Parathyroid adenoma (tissue), 2 donors: ENCODE data around the gene APBA2.

ENCODE experiments used
- H2AFZ ChIP-seq: fragments of 300-600 bp; sonication (generic); one replicate; pipeline ENCODE4 v1.7.0; 2017; ENCODE audit warnings: antibody characterized with exemption, mild to moderate bottlenecking
- H3K27ac ChIP-seq: fragments of 300-600 bp; sonication (generic); one replicate; pipeline ENCODE4 v1.7.0; 2017
- H3K27me3 ChIP-seq: fragments of 300-600 bp; sonication (generic); one replicate; pipeline ENCODE4 v1.7.0; 2017; ENCODE audit warnings: low read length; ENCODE audit not compliant: control insufficient read depth, insufficient read depth
- H3K36me3 ChIP-seq: fragments of 300-600 bp; sonication (generic); one replicate; pipeline ENCODE4 v1.7.0; 2017; ENCODE audit warnings: low read length; ENCODE audit not compliant: control insufficient read depth, insufficient read depth
- H3K4me1 ChIP-seq: fragments of 300-600 bp; sonication (generic); one replicate; pipeline ENCODE4 v1.7.0; 2017; ENCODE audit warnings: control low read depth
- H3K4me2 ChIP-seq: fragments of 300-600 bp; sonication (generic); one replicate; pipeline ENCODE4 v1.7.0; 2017; ENCODE audit warnings: low read length
- H3K4me3 ChIP-seq: fragments of 300-600 bp; sonication (generic); one replicate; pipeline ENCODE4 v1.7.0; 2017; ENCODE audit warnings: low read depth, low read length
- H3K79me2 ChIP-seq: fragments of 300-600 bp; sonication (generic); one replicate; pipeline ENCODE4 v1.7.0; 2017; ENCODE audit warnings: control low read depth
- H3K9ac ChIP-seq: fragments of 300-600 bp; sonication (generic); one replicate; pipeline ENCODE4 v1.7.0; 2017; ENCODE audit warnings: mild to moderate bottlenecking
- H3K9me3 ChIP-seq: fragments of 300-600 bp; sonication (generic); one replicate; pipeline ENCODE4 v1.7.0; 2017; ENCODE audit warnings: low read length; ENCODE audit not compliant: control insufficient read depth
- CTCF ChIP-seq: fragments of 300-600 bp; sonication (generic); IDR thresholded peaks from one replicate; pipeline ENCODE4 v1.7.0; 2017; ENCODE audit warnings: antibody characterized with exemption, mild to moderate bottlenecking
- donor health status: primary hyperparathyroidism.

APBA2 gene

GRCh38 chr15:29046281-29046810 lies 160.6 kb downstream of the APBA2 start:
- H3K9me3 ChIP-seq = no peaks in the 10 kb centered on the region
- H3K79me2 ChIP-seq = no peaks in the 10 kb centered on the region
- H3K9ac ChIP-seq = no peak overlapping the region
- H3K4me1 ChIP-seq = no peaks in the 10 kb centered on the region
- no peaks in the 10 kb centered on the region for H3K36me3 ChIP-seq
- no peak overlapping the region for H3K4me3 ChIP-seq
- no peaks in the 10 kb centered on the region for H3K27me3 ChIP-seq
- no peak overlapping the region for H2AFZ ChIP-seq
- no peak for TF ChIP-seq CTCF
- no peak overlapping the region for H3K27ac ChIP-seq
- no peak overlapping the region for H3K4me2 ChIP-seq

- Histone ChIP-seq H3K9ac (no peak overlapping the region), H3K4me2 (no peak overlapping the region), H3K36me3 (no peaks in the 10 kb centered on the region), H3K9me3 (no peaks in the 10 kb centered on the region), H3K4me3 (no peak overlapping the region), H2AFZ (no peak overlapping the region), H3K79me2 (no peaks in the 10 kb centered on the region), H3K27me3 (no peaks in the 10 kb centered on the region), H3K4me1 (no peaks in the 10 kb centered on the region), H3K27ac (no peak overlapping the region)
- TF ChIP-seq CTCF = no peak
Observed at GRCh38 chr15:29046977-29047376, 161.2 kb downstream of the APBA2 start.

- no peaks in the 10 kb centered on the region for H3K9me3 ChIP-seq
- no peak overlapping the region for H3K27ac ChIP-seq
- no peak overlapping the region for H3K4me2 ChIP-seq
- no peaks in the 10 kb centered on the region for H3K36me3 ChIP-seq
- no peaks in the 10 kb centered on the region for H3K4me1 ChIP-seq
- no peak overlapping the region for H2AFZ ChIP-seq
- H3K27me3 ChIP-seq = no peaks in the 10 kb centered on the region
- no peak for TF ChIP-seq CTCF
- H3K79me2 ChIP-seq = no peaks in the 10 kb centered on the region
- H3K9ac ChIP-seq = no peak overlapping the region
- H3K4me3 ChIP-seq = no peak overlapping the region
Observed at GRCh38 chr15:29048011-29048410, 162.2 kb downstream of the APBA2 start.

- H3K4me2 ChIP-seq = no peak overlapping the region
- no peaks in the 10 kb centered on the region for H3K9me3 ChIP-seq
- H3K79me2 ChIP-seq = no peaks in the 10 kb centered on the region
- TF ChIP-seq CTCF = no peak
- no peak overlapping the region for H3K4me3 ChIP-seq
- no peaks in the 10 kb centered on the region for H3K4me1 ChIP-seq
- no peak overlapping the region for H3K9ac ChIP-seq
- H2AFZ ChIP-seq = no peak overlapping the region
- no peaks in the 10 kb centered on the region for H3K27me3 ChIP-seq
- no peaks in the 10 kb centered on the region for H3K36me3 ChIP-seq
- H3K27ac ChIP-seq = no peak overlapping the region
Observed at GRCh38 chr15:29050870-29051269, 165.1 kb downstream of the APBA2 start.

GRCh38 chr15:29051422-29051821 lies 165.6 kb downstream of the APBA2 start:
- Histone ChIP-seq H3K79me2 (no peaks in the 10 kb centered on the region), H3K9me3 (no peaks in the 10 kb centered on the region), H3K27ac (no peak overlapping the region), H3K4me3 (no peak overlapping the region), H3K4me2 (no peak overlapping the region), H3K36me3 (no peaks in the 10 kb centered on the region), H2AFZ (no peak overlapping the region), H3K27me3 (no peaks in the 10 kb centered on the region), H3K4me1 (no peaks in the 10 kb centered on the region), H3K9ac (no peak overlapping the region)
- no peak for TF ChIP-seq CTCF
